ENCODE results near the gene SRP54.

Gene SRP54

GRCh38 chr14:35016568-35016967, 33.8 kb downstream of the SRP54 start:
- Histone ChIP-seq H4K8ac (ENCODE audit: low read depth, low read length) (no peak overlapping the region), H4K91ac (ENCODE audit: low read depth, low read length) (no peak overlapping the region), H2BK120ac (ENCODE audit: insufficient read depth, low read length, poor library complexity) (no peak overlapping the region), H3K79me2 (ENCODE audit: control insufficient read depth, insufficient read depth, low read length, poor library complexity) (no peaks in the 10 kb centered on the region), H3K9ac (ENCODE audit: low read length) (no peak overlapping the region), H3K4ac (ENCODE audit: low read depth, low read length) (no peak overlapping the region), H3K36me3 (ENCODE audit: control insufficient read depth in 1 of 2, insufficient read depth in 2 of 2, low read length in 2 of 2) (peaks cover 17 to 26% of the 10 kb centered on the region in 2 experiments), H3K14ac (ENCODE audit: low read length) (no peak overlapping the region), H3K4me2 (ENCODE audit: low read length) (no peak overlapping the region), H3K27ac (ENCODE audit: low read depth, low read length) (no peak overlapping the region), H3K23ac (ENCODE audit: low read length) (no peak overlapping the region), H3K79me1 (ENCODE audit: low read length) (no peaks in the 10 kb centered on the region), H2AK5ac (ENCODE audit: low read length) (no peak overlapping the region), H3K4me1 (ENCODE audit: control insufficient read depth in 1 of 2, insufficient read depth in 2 of 2, low read length in 2 of 2) (no peaks in the 10 kb centered on the region), H2BK5ac (ENCODE audit: low read depth, low read length, poor library complexity) (no peak overlapping the region), H2BK12ac (ENCODE audit: low read length) (no peak overlapping the region), H3K9me3 (ENCODE audit: insufficient read depth, low read depth, low read length) (no peaks in the 10 kb centered on the region), H3K4me3 (ENCODE audit: low read depth, low read length) (no peak overlapping the region), H4K12ac (ENCODE audit: low read depth, low read length) (no peak overlapping the region), H3K18ac (ENCODE audit: low read length) (no peak overlapping the region), H3K27me3 (ENCODE audit: insufficient read depth, low read length) (no peaks in the 10 kb centered on the region), H2AFZ (ENCODE audit: insufficient read depth, low read length, poor library complexity) (no peak overlapping the region)
- no CpG with 5 or more reads among the region's 1 CpG for WGBS (ENCODE audit: extremely low coverage, insufficient coverage, insufficient read length)
- DNase-seq, result no peak

GRCh38 chr14:35020713-35021112, 37.9 kb downstream of the SRP54 start:
- no peak overlapping the region for H4K91ac ChIP-seq (ENCODE audit: low read depth, low read length)
- no peak overlapping the region for H2BK5ac ChIP-seq (ENCODE audit: low read depth, low read length, poor library complexity)
- H3K79me2 ChIP-seq (ENCODE audit: control insufficient read depth, insufficient read depth, low read length, poor library complexity), result no peaks in the 10 kb centered on the region
- H2BK120ac ChIP-seq (ENCODE audit: insufficient read depth, low read length, poor library complexity), result no peak overlapping the region
- no peak overlapping the region for H3K18ac ChIP-seq (ENCODE audit: low read length)
- H4K12ac ChIP-seq (ENCODE audit: low read depth, low read length), result no peak overlapping the region
- H4K8ac ChIP-seq (ENCODE audit: low read depth, low read length), result no peak overlapping the region
- H3K27ac ChIP-seq (ENCODE audit: low read depth, low read length), result no peak overlapping the region
- no peaks in the 10 kb centered on the region for H3K79me1 ChIP-seq (ENCODE audit: low read length)
- no peak for DNase-seq
- no peaks in the 10 kb centered on the region for H3K4me1 ChIP-seq (ENCODE audit: control insufficient read depth in 1 of 2, insufficient read depth in 2 of 2, low read length in 2 of 2)
- peaks cover 16 to 17% of the 10 kb centered on the region in 2 experiments for H3K36me3 ChIP-seq (ENCODE audit: control insufficient read depth in 1 of 2, insufficient read depth in 2 of 2, low read length in 2 of 2)
- H3K14ac ChIP-seq (ENCODE audit: low read length), result no peak overlapping the region
- no peak overlapping the region for H3K4me2 ChIP-seq (ENCODE audit: low read length)
- H3K4ac ChIP-seq (ENCODE audit: low read depth, low read length), result no peak overlapping the region
- H2AK5ac ChIP-seq (ENCODE audit: low read length), result no peak overlapping the region
- H3K9ac ChIP-seq (ENCODE audit: low read length), result no peak overlapping the region
- H3K9me3 ChIP-seq (ENCODE audit: insufficient read depth, low read depth, low read length), result no peaks in the 10 kb centered on the region
- no peak overlapping the region for H2AFZ ChIP-seq (ENCODE audit: insufficient read depth, low read length, poor library complexity)
- no peaks in the 10 kb centered on the region for H3K27me3 ChIP-seq (ENCODE audit: insufficient read depth, low read length)
- no CpG with 5 or more reads among the region's 4 CpGs for whole genome bisulfite sequencing (ENCODE audit: extremely low coverage, insufficient coverage, insufficient read length)
- no peak overlapping the region for H3K23ac ChIP-seq (ENCODE audit: low read length)
- H3K4me3 ChIP-seq (ENCODE audit: low read depth, low read length), result no peak overlapping the region
- no peak overlapping the region for H2BK12ac ChIP-seq (ENCODE audit: low read length)

DNA sequence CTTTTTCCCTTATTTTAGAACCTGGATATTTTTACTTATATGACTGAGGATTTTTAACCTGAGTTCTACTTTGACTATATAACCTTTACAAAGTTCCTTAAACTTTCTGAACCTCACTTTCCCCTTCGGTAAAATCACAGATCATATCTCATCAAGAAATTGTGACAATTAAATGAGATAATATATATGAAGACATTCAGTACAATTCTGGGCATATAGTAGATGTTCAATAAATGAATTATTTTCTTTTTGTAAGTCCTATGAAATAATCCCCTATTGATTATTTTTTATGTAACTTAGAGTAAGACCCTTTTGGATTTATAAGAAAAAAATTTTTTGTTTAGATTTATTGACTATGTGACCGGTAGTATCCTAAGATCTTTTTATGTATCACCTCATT, 45.6 kb downstream of the SRP54 start:
- Histone ChIP-seq H4K91ac (ENCODE audit: low read depth, low read length) (no peak overlapping the region), H3K27me3 (ENCODE audit: insufficient read depth, low read length) (no peaks in the 10 kb centered on the region), H3K27ac (ENCODE audit: low read depth, low read length) (no peak overlapping the region), H2BK120ac (ENCODE audit: insufficient read depth, low read length, poor library complexity) (no peak overlapping the region), H3K79me1 (ENCODE audit: low read length) (no peaks in the 10 kb centered on the region), H3K18ac (ENCODE audit: low read length) (no peak overlapping the region), H3K9me3 (ENCODE audit: insufficient read depth, low read depth, low read length) (peaks cover 1% of the 10 kb centered on the region), H3K4me3 (ENCODE audit: low read depth, low read length) (no peak overlapping the region), H3K79me2 (ENCODE audit: control insufficient read depth, insufficient read depth, low read length, poor library complexity) (no peaks in the 10 kb centered on the region), H3K4ac (ENCODE audit: low read depth, low read length) (no peak overlapping the region), H4K8ac (ENCODE audit: low read depth, low read length) (no peak overlapping the region), H3K23ac (ENCODE audit: low read length) (no peak overlapping the region), H3K4me1 (ENCODE audit: control insufficient read depth in 1 of 2, insufficient read depth in 2 of 2, low read length in 2 of 2) (no peaks in the 10 kb centered on the region), H4K12ac (ENCODE audit: low read depth, low read length) (no peak overlapping the region), H2AK5ac (ENCODE audit: low read length) (no peak overlapping the region), H2BK5ac (ENCODE audit: low read depth, low read length, poor library complexity) (no peak overlapping the region), H3K14ac (ENCODE audit: low read length) (no peak overlapping the region), H2AFZ (ENCODE audit: insufficient read depth, low read length, poor library complexity) (no peak overlapping the region), H3K9ac (ENCODE audit: low read length) (no peak overlapping the region), H3K4me2 (ENCODE audit: low read length) (no peak overlapping the region), H3K36me3 (ENCODE audit: control insufficient read depth in 1 of 2, insufficient read depth in 2 of 2, low read length in 2 of 2) (peaks cover 36 to 40% of the 10 kb centered on the region in 2 experiments), H2BK12ac (ENCODE audit: low read length) (no peak overlapping the region)
- no peak for DNase-seq
- no CpG with 5 or more reads among the region's 2 CpGs for WGBS (ENCODE audit: extremely low coverage, insufficient coverage, insufficient read length)

DNA sequence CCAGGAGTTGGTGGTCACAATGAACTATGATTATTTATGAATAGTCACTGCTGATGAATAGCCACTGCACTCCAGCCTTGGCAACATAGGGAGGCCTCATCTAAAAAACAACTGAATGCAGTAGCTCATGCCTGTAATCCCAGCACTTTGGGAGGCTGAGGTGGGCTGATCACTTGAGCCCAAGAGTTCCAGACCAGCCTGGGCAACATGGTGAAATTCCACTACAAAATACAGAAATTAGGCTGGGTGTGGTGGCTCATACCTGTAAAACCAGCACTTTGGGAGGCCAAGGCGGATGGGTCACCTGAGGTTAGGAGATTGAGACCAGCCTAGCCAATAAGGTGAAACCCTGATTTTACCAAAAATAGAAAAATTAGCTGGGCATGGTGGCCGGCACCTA, 49.8 kb downstream of the SRP54 start:
- no CpG with 5 or more reads among the region's 2 CpGs for WGBS (ENCODE audit: extremely low coverage, insufficient coverage, insufficient read length)
- H2AK5ac ChIP-seq (ENCODE audit: low read length), result no peak overlapping the region
- H2BK12ac ChIP-seq (ENCODE audit: low read length), result no peak overlapping the region
- H3K18ac ChIP-seq (ENCODE audit: low read length), result no peak overlapping the region
- H4K8ac ChIP-seq (ENCODE audit: low read depth, low read length), result no peak overlapping the region
- no peak overlapping the region for H3K4me3 ChIP-seq (ENCODE audit: low read depth, low read length)
- peaks cover 8% of the 10 kb centered on the region for H3K9me3 ChIP-seq (ENCODE audit: insufficient read depth, low read depth, low read length)
- no peak overlapping the region for H2BK120ac ChIP-seq (ENCODE audit: insufficient read depth, low read length, poor library complexity)
- peaks cover 32 to 34% of the 10 kb centered on the region in 2 experiments for H3K36me3 ChIP-seq (ENCODE audit: control insufficient read depth in 1 of 2, insufficient read depth in 2 of 2, low read length in 2 of 2)
- H3K4me1 ChIP-seq (ENCODE audit: control insufficient read depth in 1 of 2, insufficient read depth in 2 of 2, low read length in 2 of 2), result no peaks in the 10 kb centered on the region
- no peaks in the 10 kb centered on the region for H3K79me2 ChIP-seq (ENCODE audit: control insufficient read depth, insufficient read depth, low read length, poor library complexity)
- no peak overlapping the region for H3K4me2 ChIP-seq (ENCODE audit: low read length)
- no peak overlapping the region for H3K4ac ChIP-seq (ENCODE audit: low read depth, low read length)
- no peak overlapping the region for H3K9ac ChIP-seq (ENCODE audit: low read length)
- H2AFZ ChIP-seq (ENCODE audit: insufficient read depth, low read length, poor library complexity), result no peak overlapping the region
- DNase-seq, result no peak
- H3K27ac ChIP-seq (ENCODE audit: low read depth, low read length), result no peak overlapping the region
- H2BK5ac ChIP-seq (ENCODE audit: low read depth, low read length, poor library complexity), result no peak overlapping the region
- no peak overlapping the region for H3K14ac ChIP-seq (ENCODE audit: low read length)
- no peak overlapping the region for H4K91ac ChIP-seq (ENCODE audit: low read depth, low read length)
- no peaks in the 10 kb centered on the region for H3K79me1 ChIP-seq (ENCODE audit: low read length)
- no peak overlapping the region for H4K12ac ChIP-seq (ENCODE audit: low read depth, low read length)
- no peaks in the 10 kb centered on the region for H3K27me3 ChIP-seq (ENCODE audit: insufficient read depth, low read length)
- H3K23ac ChIP-seq (ENCODE audit: low read length), result no peak overlapping the region

Measured in trophoblast cell (in vitro differentiated cells and primary cell).